Measurements from ENCODE around the gene PLCH1.

PLCH1 gene

DNA sequence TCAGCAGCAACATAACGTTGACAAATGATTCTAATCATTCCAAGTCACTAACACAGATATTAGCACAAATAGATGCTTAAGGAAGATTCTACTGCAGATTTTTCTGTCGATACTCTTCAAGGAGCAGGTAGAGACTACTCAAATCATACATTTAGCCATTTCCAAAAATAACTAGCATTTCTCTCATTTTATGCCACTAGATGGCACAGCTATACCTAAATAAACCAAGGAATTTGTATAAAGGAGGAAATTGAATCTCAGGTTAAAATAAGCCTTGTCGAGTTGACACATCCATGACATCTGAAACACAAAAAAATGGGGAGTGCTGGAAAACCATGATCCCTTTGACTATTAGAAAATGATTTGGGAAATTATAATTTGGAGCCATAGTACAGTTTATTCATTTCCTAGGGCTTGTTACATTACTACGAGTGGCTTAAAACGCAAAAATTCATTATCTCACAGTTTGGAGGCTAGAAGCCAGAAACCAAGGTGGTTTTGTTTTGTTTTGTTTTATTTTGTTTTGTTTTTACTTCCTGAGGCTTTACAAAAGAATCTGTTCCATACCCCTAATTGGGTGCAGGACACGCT lies 391.9 kb downstream of the PLCH1 start:
- Histone ChIP-seq H3K79me2 (ENCODE audit: control insufficient read depth, insufficient read depth, low read length) (no peaks in the 10 kb centered on the region), H3K4me3 (ENCODE audit: low read length) (no peak overlapping the region), H3K79me1 (ENCODE audit: low read length) (no peaks in the 10 kb centered on the region), H2AK5ac (ENCODE audit: low read length) (no peak overlapping the region), H4K8ac (ENCODE audit: low read depth, low read length) (no peak overlapping the region), H4K5ac (ENCODE audit: low read length) (no peak overlapping the region), H2BK15ac (replicated peaks; ENCODE audit: low read depth) (peak overlapping the region; percentile 9), H3K9ac (ENCODE audit: low read length) (no peak overlapping the region), H3K56ac (ENCODE audit: low read length) (no peak overlapping the region), H2BK5ac (ENCODE audit: low read length) (no peak overlapping the region), H3K36me3 (ENCODE audit: control insufficient read depth, insufficient read depth, low read length) (no peaks in the 10 kb centered on the region), H3K4ac (ENCODE audit: low read depth, low read length) (no peak overlapping the region), H2BK120ac (ENCODE audit: low read depth, low read length) (no peak overlapping the region), H3K27me3 (ENCODE audit: insufficient read depth, low read length, poor library complexity) (no peaks in the 10 kb centered on the region), H3K23ac (ENCODE audit: low read length) (no peak overlapping the region), H3K4me2 (ENCODE audit: low read length) (no peak overlapping the region), H3K27ac (ENCODE audit: low read depth, low read length) (no peak overlapping the region), H3K18ac (ENCODE audit: low read length) (no peak overlapping the region), H3K4me1 (ENCODE audit: control insufficient read depth, low read depth, low read length) (no peaks in the 10 kb centered on the region)
- no CpG with 5 or more reads among the region's 6 CpGs for WGBS (ENCODE audit: extremely low coverage, insufficient coverage, low lambda C conversion rate)
- DNase-seq = peak; percentile 56

DNA sequence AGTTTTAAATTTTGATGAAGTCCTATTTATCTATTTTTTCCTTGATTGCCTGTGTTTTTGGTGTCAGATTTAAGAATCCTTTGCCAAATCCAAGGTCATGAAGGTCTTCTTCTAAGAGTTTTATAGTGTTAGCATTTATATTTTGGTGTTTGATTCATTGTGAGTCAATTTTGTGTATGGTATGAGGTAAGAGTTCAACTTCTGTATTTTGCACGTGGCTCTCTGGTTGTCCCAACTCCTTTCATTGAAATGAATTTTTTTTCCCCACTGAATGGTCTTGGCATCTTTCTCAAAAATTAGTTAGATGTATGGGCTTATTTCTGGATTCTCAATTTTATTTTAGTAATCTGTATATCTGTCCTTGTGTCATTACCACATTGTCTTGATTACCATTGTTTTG lies 394.3 kb downstream of the PLCH1 start:
- H3K18ac ChIP-seq (ENCODE audit: low read length) = no peak overlapping the region
- H2BK15ac ChIP-seq (replicated peaks; ENCODE audit: low read depth) = no peak overlapping the region
- no peak overlapping the region for H4K5ac ChIP-seq (ENCODE audit: low read length)
- H3K4me1 ChIP-seq (ENCODE audit: control insufficient read depth, low read depth, low read length) = no peaks in the 10 kb centered on the region
- no peak overlapping the region for H2BK5ac ChIP-seq (ENCODE audit: low read length)
- no peak overlapping the region for H3K4me3 ChIP-seq (ENCODE audit: low read length)
- no peak overlapping the region for H2AK5ac ChIP-seq (ENCODE audit: low read length)
- no peak overlapping the region for H2BK120ac ChIP-seq (ENCODE audit: low read depth, low read length)
- no peaks in the 10 kb centered on the region for H3K36me3 ChIP-seq (ENCODE audit: control insufficient read depth, insufficient read depth, low read length)
- no peaks in the 10 kb centered on the region for H3K79me2 ChIP-seq (ENCODE audit: control insufficient read depth, insufficient read depth, low read length)
- H3K27ac ChIP-seq (ENCODE audit: low read depth, low read length) = no peak overlapping the region
- H3K4ac ChIP-seq (ENCODE audit: low read depth, low read length) = no peak overlapping the region
- WGBS (ENCODE audit: extremely low coverage, insufficient coverage, low lambda C conversion rate) = no CpG with 5 or more reads among the region's 1 CpG
- H3K9ac ChIP-seq (ENCODE audit: low read length) = no peak overlapping the region
- H3K79me1 ChIP-seq (ENCODE audit: low read length) = no peaks in the 10 kb centered on the region
- DNase-seq = no peak
- no peak overlapping the region for H4K8ac ChIP-seq (ENCODE audit: low read depth, low read length)
- no peak overlapping the region for H3K4me2 ChIP-seq (ENCODE audit: low read length)
- no peak overlapping the region for H3K56ac ChIP-seq (ENCODE audit: low read length)
- H3K23ac ChIP-seq (ENCODE audit: low read length) = no peak overlapping the region
- H3K27me3 ChIP-seq (ENCODE audit: insufficient read depth, low read length, poor library complexity) = no peaks in the 10 kb centered on the region

DNA sequence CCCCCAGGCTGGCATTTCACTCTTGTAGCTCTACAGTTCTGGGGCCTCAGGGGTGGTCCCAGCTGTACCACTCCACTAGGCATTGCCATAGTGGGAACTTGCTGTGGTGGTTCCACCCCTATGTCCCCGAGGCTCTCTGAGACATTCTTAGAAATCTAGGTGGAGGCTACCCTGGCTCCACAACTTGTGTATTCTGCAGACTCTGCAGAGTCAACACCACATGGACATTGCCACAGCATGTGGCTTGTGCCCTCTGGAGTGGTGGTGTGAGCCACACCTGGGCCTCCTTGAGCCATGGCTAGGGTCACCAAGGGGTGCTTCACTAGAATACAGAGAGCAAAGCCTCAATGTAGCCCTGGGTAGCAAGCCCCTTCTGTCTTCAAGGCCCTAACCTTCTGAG lies 397.0 kb downstream of the PLCH1 start:
- Histone ChIP-seq H3K4me1 (ENCODE audit: control insufficient read depth, low read depth, low read length) (no peaks in the 10 kb centered on the region), H3K79me2 (ENCODE audit: control insufficient read depth, insufficient read depth, low read length) (no peaks in the 10 kb centered on the region), H3K4me3 (ENCODE audit: low read length) (no peak overlapping the region), H4K5ac (ENCODE audit: low read length) (no peak overlapping the region), H2AK5ac (ENCODE audit: low read length) (no peak overlapping the region), H4K8ac (ENCODE audit: low read depth, low read length) (no peak overlapping the region), H3K27ac (ENCODE audit: low read depth, low read length) (no peak overlapping the region), H3K23ac (ENCODE audit: low read length) (no peak overlapping the region), H3K79me1 (ENCODE audit: low read length) (no peaks in the 10 kb centered on the region), H3K4me2 (ENCODE audit: low read length) (no peak overlapping the region), H3K27me3 (ENCODE audit: insufficient read depth, low read length, poor library complexity) (no peaks in the 10 kb centered on the region), H2BK120ac (ENCODE audit: low read depth, low read length) (no peak overlapping the region), H3K56ac (ENCODE audit: low read length) (no peak overlapping the region), H3K36me3 (ENCODE audit: control insufficient read depth, insufficient read depth, low read length) (no peaks in the 10 kb centered on the region), H3K4ac (ENCODE audit: low read depth, low read length) (no peak overlapping the region), H3K18ac (ENCODE audit: low read length) (no peak overlapping the region), H3K9ac (ENCODE audit: low read length) (no peak overlapping the region), H2BK5ac (ENCODE audit: low read length) (no peak overlapping the region), H2BK15ac (replicated peaks; ENCODE audit: low read depth) (no peak overlapping the region)
- no peak for DNase-seq
- WGBS (ENCODE audit: extremely low coverage, insufficient coverage, low lambda C conversion rate) = no CpG with 5 or more reads among the region's 1 CpG

DNA sequence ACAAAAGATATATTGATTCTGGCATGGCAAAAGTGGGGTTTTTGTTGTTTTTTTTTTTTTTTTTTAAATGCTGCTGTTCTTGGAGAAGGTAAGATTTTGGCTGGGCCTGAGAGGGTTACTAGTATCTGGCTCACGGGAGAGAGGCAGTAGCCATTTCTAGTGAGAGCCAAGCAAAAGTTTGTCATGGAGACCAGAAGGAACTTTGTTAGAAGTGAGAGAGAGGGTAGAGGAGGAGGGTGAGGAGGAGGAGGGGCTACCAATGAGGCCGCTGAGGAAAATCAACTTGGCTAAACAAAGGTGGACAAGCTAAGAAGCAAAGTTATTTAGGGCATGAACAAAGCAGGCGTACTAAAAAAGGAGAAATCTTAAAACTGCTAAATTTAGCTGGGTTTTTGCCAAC lies 402.5 kb downstream of the PLCH1 start:
- H3K56ac ChIP-seq (ENCODE audit: low read length) = no peak overlapping the region
- H4K5ac ChIP-seq (ENCODE audit: low read length) = no peak overlapping the region
- H3K79me1 ChIP-seq (ENCODE audit: low read length) = no peaks in the 10 kb centered on the region
- no peak overlapping the region for H3K18ac ChIP-seq (ENCODE audit: low read length)
- H2BK15ac ChIP-seq (replicated peaks; ENCODE audit: low read depth) = no peak overlapping the region
- H3K36me3 ChIP-seq (ENCODE audit: control insufficient read depth, insufficient read depth, low read length) = no peaks in the 10 kb centered on the region
- no peak overlapping the region for H3K4me2 ChIP-seq (ENCODE audit: low read length)
- no peak overlapping the region for H3K4ac ChIP-seq (ENCODE audit: low read depth, low read length)
- peak; percentile 29 for DNase-seq
- H3K79me2 ChIP-seq (ENCODE audit: control insufficient read depth, insufficient read depth, low read length) = no peaks in the 10 kb centered on the region
- no peaks in the 10 kb centered on the region for H3K27me3 ChIP-seq (ENCODE audit: insufficient read depth, low read length, poor library complexity)
- no peak overlapping the region for H2BK120ac ChIP-seq (ENCODE audit: low read depth, low read length)
- no peak overlapping the region for H3K9ac ChIP-seq (ENCODE audit: low read length)
- H3K23ac ChIP-seq (ENCODE audit: low read length) = no peak overlapping the region
- no peak overlapping the region for H3K27ac ChIP-seq (ENCODE audit: low read depth, low read length)
- no peaks in the 10 kb centered on the region for H3K4me1 ChIP-seq (ENCODE audit: control insufficient read depth, low read depth, low read length)
- H3K4me3 ChIP-seq (ENCODE audit: low read length) = no peak overlapping the region
- no CpG with 5 or more reads among the region's 3 CpGs for WGBS (ENCODE audit: extremely low coverage, insufficient coverage, low lambda C conversion rate)
- H4K8ac ChIP-seq (ENCODE audit: low read depth, low read length) = no peak overlapping the region
- H2BK5ac ChIP-seq (ENCODE audit: low read length) = no peak overlapping the region
- H2AK5ac ChIP-seq (ENCODE audit: low read length) = no peak overlapping the region

DNA sequence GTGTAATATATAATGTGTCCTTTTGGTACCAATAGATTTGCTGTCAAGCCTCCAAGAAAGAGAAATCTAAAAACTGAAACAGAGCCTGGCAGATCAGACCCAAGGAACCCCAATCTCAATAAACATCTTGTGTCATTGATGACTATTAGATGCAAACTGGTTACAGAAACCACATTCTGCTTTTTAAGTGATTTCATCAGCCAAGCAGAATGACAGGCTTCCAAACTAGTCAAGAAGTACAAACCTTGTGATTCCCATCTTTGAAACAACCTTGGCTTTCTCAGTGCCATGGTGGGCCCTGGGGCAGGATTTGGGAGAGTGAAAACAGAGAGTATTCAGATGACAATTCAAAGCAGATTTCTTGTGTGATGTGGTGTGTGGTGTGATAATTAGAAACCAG lies 405.8 kb downstream of the PLCH1 start:
- H4K8ac ChIP-seq (ENCODE audit: low read depth, low read length) = no peak overlapping the region
- H2AK5ac ChIP-seq (ENCODE audit: low read length) = no peak overlapping the region

DNA sequence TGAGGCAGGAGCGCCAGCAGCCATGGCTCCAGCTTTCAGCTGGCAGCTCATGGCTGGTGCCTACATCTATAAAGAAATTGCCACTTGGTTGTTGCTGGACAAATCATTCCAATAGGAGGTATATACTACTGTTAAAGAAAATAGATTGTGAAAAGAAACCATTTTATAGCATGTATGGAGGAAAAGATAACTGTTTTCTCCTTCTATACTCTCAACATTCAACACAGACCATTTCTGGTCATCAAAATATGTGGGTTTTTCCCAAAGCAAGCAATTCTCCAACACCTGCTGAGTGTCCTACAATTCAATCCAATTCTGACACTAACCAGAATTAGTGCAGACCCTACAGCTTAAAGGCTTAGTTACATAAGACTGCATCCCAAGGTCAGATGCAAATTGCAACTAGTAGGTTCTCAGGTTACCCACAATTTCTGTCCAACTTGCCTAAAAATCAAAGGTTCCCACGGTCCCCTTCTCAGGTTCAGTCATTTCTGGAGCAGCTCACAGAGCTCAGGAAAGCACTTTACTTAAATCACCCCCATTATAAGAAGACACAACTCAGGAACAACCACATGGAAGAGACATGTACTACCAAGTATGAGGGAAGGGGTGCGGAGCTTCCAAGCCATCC lies 409.0 kb downstream of the PLCH1 start:
- no CpG with 5 or more reads among the region's 3 CpGs for WGBS (ENCODE audit: extremely low coverage, insufficient coverage, low lambda C conversion rate)
- no peak overlapping the region for H3K56ac ChIP-seq (ENCODE audit: low read length)
- no peak overlapping the region for H2BK15ac ChIP-seq (replicated peaks; ENCODE audit: low read depth)
- no peak overlapping the region for H3K4me2 ChIP-seq (ENCODE audit: low read length)
- no peak overlapping the region for H3K18ac ChIP-seq (ENCODE audit: low read length)
- H3K27me3 ChIP-seq (ENCODE audit: insufficient read depth, low read length, poor library complexity) = no peaks in the 10 kb centered on the region
- H2BK5ac ChIP-seq (ENCODE audit: low read length) = no peak overlapping the region
- no peak overlapping the region for H2AK5ac ChIP-seq (ENCODE audit: low read length)
- H3K79me2 ChIP-seq (ENCODE audit: control insufficient read depth, insufficient read depth, low read length) = no peaks in the 10 kb centered on the region
- H3K4me1 ChIP-seq (ENCODE audit: control insufficient read depth, low read depth, low read length) = no peaks in the 10 kb centered on the region
- no peak overlapping the region for H4K8ac ChIP-seq (ENCODE audit: low read depth, low read length)
- H3K79me1 ChIP-seq (ENCODE audit: low read length) = no peaks in the 10 kb centered on the region
- H3K9ac ChIP-seq (ENCODE audit: low read length) = no peak overlapping the region
- H3K4ac ChIP-seq (ENCODE audit: low read depth, low read length) = no peak overlapping the region
- no peak overlapping the region for H3K27ac ChIP-seq (ENCODE audit: low read depth, low read length)
- no peak for DNase-seq
- H4K5ac ChIP-seq (ENCODE audit: low read length) = no peak overlapping the region
- H2BK120ac ChIP-seq (ENCODE audit: low read depth, low read length) = no peak overlapping the region
- H3K4me3 ChIP-seq (ENCODE audit: low read length) = no peak overlapping the region
- H3K36me3 ChIP-seq (ENCODE audit: control insufficient read depth, insufficient read depth, low read length) = no peaks in the 10 kb centered on the region
- H3K23ac ChIP-seq (ENCODE audit: low read length) = no peak overlapping the region

More for the DNA sequence above, 405.8 kb downstream of the PLCH1 start:
- Histone ChIP-seq H2BK15ac (replicated peaks; ENCODE audit: low read depth) (no peak overlapping the region), H3K27ac (ENCODE audit: low read depth, low read length) (no peak overlapping the region), H4K5ac (ENCODE audit: low read length) (peak overlapping the region; percentile 28), H3K36me3 (ENCODE audit: control insufficient read depth, insufficient read depth, low read length) (no peaks in the 10 kb centered on the region), H3K4me2 (ENCODE audit: low read length) (no peak overlapping the region), H3K4me1 (ENCODE audit: control insufficient read depth, low read depth, low read length) (no peaks in the 10 kb centered on the region), H2BK120ac (ENCODE audit: low read depth, low read length) (no peak overlapping the region), H3K23ac (ENCODE audit: low read length) (no peak overlapping the region), H3K18ac (ENCODE audit: low read length) (no peak overlapping the region), H3K4ac (ENCODE audit: low read depth, low read length) (no peak overlapping the region), H3K79me2 (ENCODE audit: control insufficient read depth, insufficient read depth, low read length) (no peaks in the 10 kb centered on the region), H3K9ac (ENCODE audit: low read length) (no peak overlapping the region), H3K79me1 (ENCODE audit: low read length) (no peaks in the 10 kb centered on the region), H2BK5ac (ENCODE audit: low read length) (no peak overlapping the region), H3K4me3 (ENCODE audit: low read length) (no peak overlapping the region), H3K56ac (ENCODE audit: low read length) (no peak overlapping the region), H3K27me3 (ENCODE audit: insufficient read depth, low read length, poor library complexity) (no peaks in the 10 kb centered on the region)
- no peak for DNase-seq
